NCI-H82 (cell line): ENCODE results near the gene NATD1.

Experiments
- DNase-seq: peaks from one replicate; lab custom pipeline; 2025; lab: John Stamatoyannopoulos, UW

The NATD1 gene

GRCh38 chr17:21289902-21290571 is 36.8 kb upstream of the NATD1 start:
- no peak for DNase-seq

DNA sequence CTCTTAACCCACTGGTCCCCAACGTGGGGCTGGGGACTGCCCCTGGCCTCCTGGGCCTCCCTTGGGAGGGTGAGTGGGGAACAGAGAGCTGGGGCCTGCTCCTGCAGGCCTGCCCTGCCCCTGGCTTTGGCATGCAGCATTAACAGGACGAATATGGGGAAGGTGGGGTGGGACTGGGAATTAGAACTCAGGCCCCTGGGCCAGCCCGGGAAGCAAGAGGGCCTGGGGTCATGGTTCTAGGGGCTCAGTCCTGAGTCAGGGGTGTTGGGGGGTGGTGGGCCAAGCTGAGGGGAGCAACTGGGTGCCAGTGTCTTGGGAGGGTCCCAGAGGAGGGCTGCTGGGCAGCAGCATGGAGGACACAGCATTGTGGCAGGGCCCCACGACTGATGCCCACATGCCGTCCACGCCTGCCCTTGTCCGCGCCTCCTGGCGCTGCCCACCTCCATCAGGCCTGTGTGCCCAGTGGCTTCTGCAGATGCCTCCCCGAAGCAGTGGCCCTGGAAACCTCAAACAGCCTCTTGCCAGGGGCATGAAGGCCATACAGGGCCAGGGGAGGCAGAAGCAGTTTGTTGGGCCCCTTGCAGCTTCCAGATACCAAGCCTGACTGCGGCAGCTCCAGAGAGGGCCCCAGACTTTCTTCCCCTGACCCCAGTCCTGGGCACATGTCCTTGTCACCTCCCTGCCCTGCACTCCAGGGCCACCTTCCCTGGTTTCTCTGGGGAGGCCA is 36.1 kb upstream of the NATD1 start:
- no peak for DNase-seq

DNA sequence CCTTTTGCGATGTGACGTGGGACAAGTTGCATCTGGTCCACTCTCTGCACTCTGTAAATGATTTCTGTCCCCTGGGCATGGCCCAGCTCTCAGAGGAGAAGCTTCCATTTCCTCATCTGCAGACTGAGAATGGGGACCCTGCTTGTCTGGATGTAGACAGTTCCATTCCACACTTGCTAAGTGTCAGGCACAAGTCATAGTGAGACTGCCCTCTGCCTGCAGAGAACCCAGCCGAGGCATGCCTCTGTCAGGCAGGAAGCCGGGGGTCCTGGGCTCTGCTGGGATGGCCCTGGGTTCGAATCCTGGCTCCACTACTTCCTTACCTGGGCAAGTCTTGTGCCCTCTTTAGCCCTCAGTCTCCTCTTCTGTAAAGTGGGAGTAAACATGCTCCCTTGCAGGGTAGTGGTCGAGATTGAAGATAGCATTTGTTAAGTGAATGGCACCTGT is 35.4 kb upstream of the NATD1 start:
- no peak for DNase-seq

DNA sequence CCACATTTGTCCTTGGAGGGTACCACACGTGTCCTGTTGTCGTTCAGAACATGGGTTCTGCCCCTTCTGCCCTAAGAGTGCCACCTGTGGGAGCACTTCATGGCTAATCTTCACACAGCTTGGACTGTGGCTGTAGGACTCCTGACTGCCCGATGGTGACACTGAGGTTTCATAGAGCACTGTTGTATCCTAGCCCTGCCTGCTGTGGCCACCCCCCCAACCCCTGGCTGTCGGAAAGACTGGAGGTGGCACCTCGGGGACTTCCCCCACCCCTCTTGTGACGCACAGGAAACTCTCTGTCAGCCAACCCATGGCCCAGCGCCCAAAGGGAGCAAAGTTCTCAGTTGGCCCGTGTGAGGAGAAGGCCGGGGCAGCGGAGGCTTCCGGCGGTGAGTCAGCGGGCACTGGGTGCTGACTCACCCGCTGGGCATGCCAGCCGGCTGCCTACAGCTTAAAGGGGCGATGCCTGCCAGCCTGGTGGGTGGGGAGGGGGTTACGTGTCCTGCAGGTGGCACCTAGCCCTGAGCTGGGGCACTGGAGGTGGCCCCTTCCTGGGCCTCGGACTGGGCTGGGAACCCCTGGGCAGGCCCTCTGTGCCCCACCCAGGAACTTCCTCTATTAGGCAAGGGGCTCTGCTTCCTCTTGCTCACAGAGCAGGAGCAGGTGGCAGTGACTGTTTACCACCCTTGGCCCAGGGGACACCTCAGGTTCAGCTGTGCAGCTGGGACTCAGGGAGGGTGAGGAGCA is 34.7 kb upstream of the NATD1 start:
- no peak for DNase-seq

GRCh38 chr17:21286909-21287702 is 33.9 kb upstream of the NATD1 start:
- no peak for DNase-seq

- no peak for DNase-seq
Measured at GRCh38 chr17:21286066-21286770, 33.0 kb upstream of the NATD1 start.

GRCh38 chr17:21285164-21286065 is 32.2 kb upstream of the NATD1 start:
- no peak for DNase-seq

GRCh38 chr17:21284319-21285163 is 31.3 kb upstream of the NATD1 start, which contains the start of gene MAP2K3:
TSS of gene MAP2K3 (plus strand) at chr17:21284711. CDS start at chr17:21284921, 210 bp downstream.
- peak; percentile 100 for DNase-seq

DNA sequence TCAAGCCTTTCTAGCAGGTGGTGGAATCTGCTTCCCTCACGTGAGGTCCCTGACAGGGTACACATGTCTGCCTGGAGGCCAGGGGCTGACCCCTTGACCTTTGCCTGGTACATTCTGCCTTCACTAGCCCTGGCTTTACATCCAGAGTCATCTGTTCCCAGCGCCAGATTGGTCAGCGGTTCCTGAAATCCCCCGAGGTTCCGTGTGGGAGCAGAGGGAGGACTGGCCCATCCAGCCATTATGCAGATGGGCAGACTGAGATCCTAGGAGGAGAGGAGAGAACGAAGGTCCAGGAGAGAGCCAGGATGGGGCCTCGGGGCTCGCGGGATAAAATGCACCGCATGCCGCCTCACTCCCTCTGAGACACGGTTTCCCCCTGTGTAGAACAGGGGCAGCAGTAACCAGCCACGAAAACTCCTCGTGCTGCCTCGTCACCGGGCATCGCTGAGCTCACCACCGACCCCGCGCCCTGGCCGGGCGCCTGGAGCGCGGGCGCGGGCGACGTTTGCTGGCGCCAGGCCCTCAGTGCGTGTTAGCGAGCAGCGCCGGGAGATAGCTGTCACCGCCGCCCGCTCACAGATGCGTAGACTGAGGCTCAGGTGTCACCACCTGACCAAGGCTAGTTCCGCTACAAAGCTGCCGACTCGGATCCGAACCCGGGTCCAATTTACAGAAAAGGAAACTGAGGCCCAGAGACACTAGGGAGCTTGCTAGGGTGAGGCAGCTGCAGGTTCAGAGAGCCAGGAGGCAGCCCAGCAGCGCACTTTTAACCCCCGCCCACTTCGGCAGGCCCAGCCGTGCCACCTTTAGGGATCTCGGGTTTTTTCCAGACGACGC is 30.5 kb upstream of the NATD1 start:
- no peak for DNase-seq

- no peak for DNase-seq
Measured at GRCh38 chr17:21282850-21283249, 29.6 kb upstream of the NATD1 start.

GRCh38 chr17:21282231-21282630 is 29.0 kb upstream of the NATD1 start:
- peak; percentile 61 for DNase-seq

GRCh38 chr17:21280081-21280518 is 26.9 kb upstream of the NATD1 start:
- peak; percentile 95 for DNase-seq

DNA sequence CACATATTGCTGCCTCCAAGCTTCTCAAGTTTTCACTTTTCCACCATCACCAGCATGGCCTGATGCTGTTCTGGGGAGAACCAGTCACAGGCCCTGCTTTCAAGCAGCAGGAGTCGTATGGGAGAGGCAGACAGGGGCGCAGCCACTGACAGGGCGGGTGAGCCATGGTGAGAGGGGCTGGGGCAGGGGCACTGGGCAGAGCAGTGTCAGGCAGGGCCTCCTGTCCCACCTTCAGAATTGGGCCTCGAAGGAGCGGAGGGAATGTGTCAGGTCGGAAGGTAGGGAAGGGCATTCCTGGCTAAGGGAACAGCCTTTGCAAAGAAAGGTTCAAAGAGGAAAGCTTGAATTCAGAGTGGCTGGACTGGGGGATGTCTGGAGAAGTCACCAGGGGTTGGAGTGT is 26.4 kb upstream of the NATD1 start:
- no peak for DNase-seq

DNA sequence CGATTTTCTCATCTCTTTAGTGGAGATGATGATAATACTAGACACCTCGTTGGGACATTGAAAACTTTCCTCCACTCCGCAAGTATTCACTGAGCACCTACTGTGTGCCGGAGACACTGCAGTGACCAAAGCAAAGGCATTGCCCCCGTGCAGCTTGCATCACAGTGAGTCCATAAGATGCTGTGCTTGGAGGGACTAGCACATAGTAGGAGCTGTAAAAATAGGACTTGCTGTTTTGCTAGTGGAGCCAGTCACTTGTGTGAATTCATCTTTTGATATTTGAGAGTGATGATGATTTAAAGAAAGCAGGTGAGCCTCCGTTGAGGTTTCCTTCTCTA is 26.0 kb upstream of the NATD1 start:
- DNase-seq: no peak

DNA sequence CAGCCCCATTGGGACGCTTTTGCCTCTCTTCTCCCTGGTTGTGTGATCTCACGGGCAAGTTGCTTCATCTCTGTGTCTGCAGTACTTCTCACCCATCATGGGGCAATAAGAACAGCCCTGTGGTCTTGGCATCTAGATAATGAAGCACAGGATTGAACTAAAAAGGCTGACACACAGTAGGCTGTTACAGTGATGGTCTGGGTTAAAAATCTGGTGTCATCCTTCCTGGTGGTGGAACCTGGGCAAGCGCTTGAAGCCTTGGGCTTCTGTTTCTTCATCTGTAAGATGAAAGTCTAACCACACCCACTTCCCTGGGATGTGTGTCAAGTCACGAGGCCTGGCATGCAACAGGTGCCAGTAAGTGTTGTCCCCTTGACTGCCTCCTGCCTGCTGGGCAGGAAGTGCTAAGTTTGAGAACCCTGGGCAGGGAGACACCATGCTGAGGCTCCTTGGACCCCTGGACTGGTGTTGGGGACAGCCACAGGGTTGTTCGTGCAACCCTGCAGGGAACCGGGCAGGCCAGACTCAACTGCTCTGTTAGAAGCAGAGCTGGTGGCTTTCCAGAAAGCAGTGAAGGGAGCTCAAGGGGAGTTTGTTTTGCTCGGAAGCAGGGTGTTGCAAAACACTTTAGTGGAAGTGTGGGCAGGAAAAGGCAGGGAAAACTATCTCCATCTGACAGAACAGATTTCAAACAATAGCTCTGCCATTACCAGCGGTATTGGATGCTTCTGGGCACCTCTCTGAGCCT is 25.4 kb upstream of the NATD1 start:
- no peak for DNase-seq

DNA sequence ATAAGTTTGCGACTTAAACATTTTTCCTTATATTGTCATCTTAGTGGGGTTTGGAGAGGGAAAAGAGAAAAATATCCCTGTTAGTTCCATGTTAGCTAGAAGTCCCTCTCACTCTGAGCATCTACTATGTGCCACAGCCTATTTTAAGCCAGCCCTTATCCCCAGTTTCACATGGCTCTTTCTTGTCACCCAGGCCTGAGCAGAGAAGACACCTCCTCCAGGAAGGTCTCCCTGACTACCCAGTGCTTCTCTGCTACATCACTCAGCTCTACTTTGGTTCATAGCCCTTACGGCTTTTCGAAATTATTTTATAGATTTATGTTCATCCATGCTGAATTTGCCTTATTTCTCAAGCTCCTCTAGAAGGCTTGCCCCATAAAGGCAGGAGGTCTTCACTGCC is 24.1 kb upstream of the NATD1 start:
- no peak for DNase-seq

- no peak for DNase-seq
Measured at GRCh38 chr17:21276264-21276588, 23.0 kb upstream of the NATD1 start.
